Measurements from ENCODE around the gene PTGDS.

DNA sequence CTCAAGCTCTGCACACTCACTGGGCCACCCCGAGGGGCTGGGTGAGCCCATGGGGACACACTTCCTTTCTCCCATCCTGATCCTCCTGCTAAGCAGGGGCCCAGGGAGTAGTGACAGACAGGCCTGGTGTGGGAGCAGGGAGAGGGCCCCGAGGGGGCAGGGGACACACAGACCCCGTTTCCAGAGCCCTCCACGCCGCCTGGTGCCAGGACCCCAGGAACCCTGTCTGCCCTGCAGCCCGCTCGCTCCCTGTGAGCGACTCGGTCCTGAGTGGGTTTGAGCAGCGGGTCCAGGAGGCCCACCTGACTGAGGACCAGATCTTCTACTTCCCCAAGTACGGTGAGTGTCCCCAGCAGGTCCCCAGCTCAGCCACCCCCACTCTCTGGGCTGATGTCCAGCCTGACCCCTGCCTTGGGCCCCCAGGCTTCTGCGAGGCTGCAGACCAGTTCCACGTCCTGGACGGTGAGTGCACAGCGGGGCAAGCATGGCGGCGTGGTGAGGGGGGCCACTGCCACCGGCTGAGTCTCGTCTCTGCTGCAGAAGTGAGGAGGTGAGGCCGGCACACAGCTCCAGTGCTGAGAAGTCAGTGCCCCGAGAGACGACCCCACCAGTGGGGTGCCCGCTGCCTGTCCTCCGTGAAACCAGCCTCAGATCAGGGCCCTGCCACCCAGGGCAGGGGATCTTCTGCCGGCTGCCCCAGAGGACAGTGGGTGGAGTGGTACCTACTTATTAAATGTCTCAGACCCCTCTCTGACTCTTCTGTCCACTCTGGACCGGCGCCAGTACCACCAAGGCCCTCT, 30.9 kb upstream of the PTGDS start:
- TF ChIP-seq POLR2A (IDR thresholded peaks at IDR 0.05) (no peak), CTCF (IDR thresholded peaks at IDR 0.05) (no peak), EP300 (IDR thresholded peaks at IDR 0.05) (no peak)

Data from suprapubic skin (tissue), 3 donors.